ENCODE results near the gene IFT27.

Gene IFT27

GRCh38 chr22:36775964-36776669 is at the start of gene IFT27:
Gene IFT27, minus strand, starts transcription at chr22:36776119. Its CDS starts 412 bp downstream, at chr22:36775707.
- H3K9me3 ChIP-seq: peaks cover 7% of the 10 kb centered on the region; the same call in 1 of the 2 replicates
- in situ Hi-C loops (cut with MboI; ENCODE audit: low sequenced_read_pairs): no loop called here
- H3K27me3 ChIP-seq (ENCODE audit: low read depth): no peaks in the 10 kb centered on the region

GRCh38 chr22:36824655-36825054 is 48.7 kb upstream of the IFT27 start:
- H3K4me1 ChIP-seq: no peaks in the 10 kb centered on the region
- H3K9me3 ChIP-seq: no peaks in the 10 kb centered on the region
- no peak for DNase-seq (ENCODE audit: low spot score in 2 of 2)
- no peak overlapping the region for H3K4me3 ChIP-seq
- in situ Hi-C loops (cut with MboI; ENCODE audit: low sequenced_read_pairs): no loop called here
- H3K36me3 ChIP-seq (replicated peaks): no peaks in the 10 kb centered on the region
- peaks cover 4% of the 10 kb centered on the region for H3K27me3 ChIP-seq (ENCODE audit: low read depth)

More at GRCh38 chr22:36775964-36776669, at the start of gene IFT27:
- Histone ChIP-seq H3K4me3 (peak within 1 kb of the TSS; percentile 54), H3K4me1 (peaks cover 9% of the 10 kb centered on the region), H3K36me3 (replicated peaks) (no peaks in the 10 kb centered on the region)
- peak; percentile 98 to 99 for DNase-seq (ENCODE audit: low spot score in 2 of 2)

- H3K4me1 ChIP-seq: no peaks in the 10 kb centered on the region
- in situ Hi-C loops (cut with MboI; ENCODE audit: low sequenced_read_pairs): no loop called here
- H3K27me3 ChIP-seq (ENCODE audit: low read depth): peaks cover 14% of the 10 kb centered on the region
- no peak overlapping the region for H3K4me3 ChIP-seq
- no peaks in the 10 kb centered on the region for H3K9me3 ChIP-seq
- DNase-seq (ENCODE audit: low spot score in 2 of 2): no peak
- H3K36me3 ChIP-seq (replicated peaks): no peaks in the 10 kb centered on the region
Measured at GRCh38 chr22:36823186-36823839, 47.4 kb upstream of the IFT27 start.

GRCh38 chr22:36822581-36822980 is 46.7 kb upstream of the IFT27 start:
- Histone ChIP-seq H3K36me3 (replicated peaks) (no peaks in the 10 kb centered on the region), H3K9me3 (no peaks in the 10 kb centered on the region), H3K27me3 (ENCODE audit: low read depth) (peaks cover 21% of the 10 kb centered on the region), H3K4me1 (no peaks in the 10 kb centered on the region), H3K4me3 (no peak overlapping the region)
- DNase-seq (ENCODE audit: low spot score in 2 of 2): no peak
- in situ Hi-C loops (cut with MboI; ENCODE audit: low sequenced_read_pairs): no loop called here

GRCh38 chr22:36819112-36819511 is 43.2 kb upstream of the IFT27 start:
- no peaks in the 10 kb centered on the region for H3K36me3 ChIP-seq (replicated peaks)
- no peak overlapping the region for H3K4me3 ChIP-seq
- peaks cover 56% of the 10 kb centered on the region for H3K27me3 ChIP-seq (ENCODE audit: low read depth)
- no peaks in the 10 kb centered on the region for H3K4me1 ChIP-seq
- H3K9me3 ChIP-seq: no peaks in the 10 kb centered on the region
- DNase-seq (ENCODE audit: low spot score in 2 of 2): no peak
- in situ Hi-C loops (cut with MboI; ENCODE audit: low sequenced_read_pairs): no loop called here

GRCh38 chr22:36818010-36818642 is 42.2 kb upstream of the IFT27 start:
- no peaks in the 10 kb centered on the region for H3K9me3 ChIP-seq
- H3K27me3 ChIP-seq (ENCODE audit: low read depth): peaks cover 66% of the 10 kb centered on the region
- in situ Hi-C loops (cut with MboI; ENCODE audit: low sequenced_read_pairs): no loop called here
- DNase-seq (ENCODE audit: low spot score in 2 of 2): no peak
- no peaks in the 10 kb centered on the region for H3K36me3 ChIP-seq (replicated peaks)
- H3K4me3 ChIP-seq: no peak overlapping the region
- H3K4me1 ChIP-seq: no peaks in the 10 kb centered on the region

GRCh38 chr22:36817525-36817848 is 41.6 kb upstream of the IFT27 start:
- H3K4me3 ChIP-seq: no peak overlapping the region
- peaks cover 69% of the 10 kb centered on the region for H3K27me3 ChIP-seq (ENCODE audit: low read depth)
- H3K9me3 ChIP-seq: no peaks in the 10 kb centered on the region
- H3K36me3 ChIP-seq (replicated peaks): no peaks in the 10 kb centered on the region
- in situ Hi-C loops (cut with MboI; ENCODE audit: low sequenced_read_pairs): no loop called here
- H3K4me1 ChIP-seq: no peaks in the 10 kb centered on the region
- DNase-seq (ENCODE audit: low spot score in 2 of 2): no peak

GRCh38 chr22:36816636-36817524 is 41.0 kb upstream of the IFT27 start, which contains the start of gene PVALB:
Gene PVALB, minus strand, starts transcription at chr22:36817035. Its CDS starts 30 bp downstream, at chr22:36817005.
- peaks cover 69% of the 10 kb centered on the region for H3K27me3 ChIP-seq (ENCODE audit: low read depth)
- H3K9me3 ChIP-seq: no peaks in the 10 kb centered on the region
- no peak within 1 kb of the TSS for H3K4me3 ChIP-seq

GRCh38 chr22:36816339-36816635 is 40.4 kb upstream of the IFT27 start:
- H3K9me3 ChIP-seq: no peaks in the 10 kb centered on the region
- H3K4me3 ChIP-seq: no peak overlapping the region
- in situ Hi-C loops (cut with MboI; ENCODE audit: low sequenced_read_pairs): no loop called here
- no peak for DNase-seq (ENCODE audit: low spot score in 2 of 2)
- H3K4me1 ChIP-seq: no peaks in the 10 kb centered on the region
- H3K27me3 ChIP-seq (ENCODE audit: low read depth): peaks cover 69% of the 10 kb centered on the region
- H3K36me3 ChIP-seq (replicated peaks): no peaks in the 10 kb centered on the region

More at GRCh38 chr22:36816636-36817524, 41.0 kb upstream of the IFT27 start, which contains the start of gene PVALB:
- DNase-seq (ENCODE audit: low spot score in 2 of 2): no peak
- in situ Hi-C loops (cut with MboI; ENCODE audit: low sequenced_read_pairs): no loop called here
- Histone ChIP-seq H3K4me1 (no peaks in the 10 kb centered on the region), H3K36me3 (replicated peaks) (no peaks in the 10 kb centered on the region)

- Histone ChIP-seq H3K36me3 (replicated peaks) (no peaks in the 10 kb centered on the region), H3K27me3 (ENCODE audit: low read depth) (peaks cover 69% of the 10 kb centered on the region), H3K4me3 (no peak overlapping the region), H3K9me3 (no peaks in the 10 kb centered on the region), H3K4me1 (no peaks in the 10 kb centered on the region)
- in situ Hi-C loops (cut with MboI; ENCODE audit: low sequenced_read_pairs): no loop called here
- no peak for DNase-seq (ENCODE audit: low spot score in 2 of 2)
Measured at GRCh38 chr22:36815558-36816338, 39.8 kb upstream of the IFT27 start.

GRCh38 chr22:36814801-36815200 is 38.9 kb upstream of the IFT27 start:
- no peaks in the 10 kb centered on the region for H3K4me1 ChIP-seq
- no peaks in the 10 kb centered on the region for H3K9me3 ChIP-seq
- no peaks in the 10 kb centered on the region for H3K36me3 ChIP-seq (replicated peaks)
- peaks cover 67% of the 10 kb centered on the region for H3K27me3 ChIP-seq (ENCODE audit: low read depth)
- in situ Hi-C loops (cut with MboI; ENCODE audit: low sequenced_read_pairs): no loop called here
- DNase-seq (ENCODE audit: low spot score in 2 of 2): no peak
- no peak overlapping the region for H3K4me3 ChIP-seq

- no peaks in the 10 kb centered on the region for H3K9me3 ChIP-seq
- H3K4me1 ChIP-seq: no peaks in the 10 kb centered on the region
- in situ Hi-C loops (cut with MboI; ENCODE audit: low sequenced_read_pairs): no loop called here
- H3K36me3 ChIP-seq (replicated peaks): no peaks in the 10 kb centered on the region
- peaks cover 35% of the 10 kb centered on the region for H3K27me3 ChIP-seq (ENCODE audit: low read depth)
- H3K4me3 ChIP-seq: no peak overlapping the region
- no peak for DNase-seq (ENCODE audit: low spot score in 2 of 2)
Measured at GRCh38 chr22:36811094-36811800, 35.3 kb upstream of the IFT27 start.
